ENCODE measurements around the gene ASGR2.

ASGR2 gene

DNA sequence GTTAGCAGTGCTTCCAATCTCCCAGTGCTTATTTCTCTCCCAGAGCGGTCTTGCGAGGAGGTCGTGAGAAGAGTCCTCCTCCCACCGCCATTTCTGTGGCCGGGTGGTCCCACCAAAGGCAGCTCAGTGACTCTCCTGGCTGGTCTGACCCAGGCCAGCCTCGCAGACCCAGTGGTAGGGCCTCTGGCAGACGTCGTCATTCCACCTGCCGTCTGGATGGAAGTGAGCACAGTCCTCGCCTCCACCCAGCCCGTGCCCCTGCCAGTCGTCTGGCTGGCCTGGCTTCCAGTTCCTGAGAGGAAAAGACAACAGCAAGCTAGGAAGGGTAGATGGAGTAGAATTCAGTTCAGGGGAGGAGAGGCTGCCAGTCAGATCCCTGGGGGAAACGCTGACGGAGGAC, 39.7 kb downstream of the ASGR2 start:
- Histone ChIP-seq H3K27me3 (ENCODE audit: insufficient read depth, low read length, poor library complexity) (no peaks in the 10 kb centered on the region), H3K56ac (ENCODE audit: low read length) (no peak overlapping the region), H3K4me3 (ENCODE audit: low read length) (no peak overlapping the region), H3K79me1 (ENCODE audit: low read length) (no peaks in the 10 kb centered on the region), H3K79me2 (ENCODE audit: control insufficient read depth, insufficient read depth, low read length) (no peaks in the 10 kb centered on the region), H3K18ac (ENCODE audit: low read length) (no peak overlapping the region), H2BK5ac (ENCODE audit: low read length) (no peak overlapping the region), H3K23ac (ENCODE audit: low read length) (no peak overlapping the region), H3K4ac (ENCODE audit: low read depth, low read length) (no peak overlapping the region), H3K9ac (ENCODE audit: low read length) (no peak overlapping the region), H2AK5ac (ENCODE audit: low read length) (no peak overlapping the region), H4K8ac (ENCODE audit: low read depth, low read length) (no peak overlapping the region), H3K36me3 (ENCODE audit: control insufficient read depth, insufficient read depth, low read length) (no peaks in the 10 kb centered on the region), H2BK15ac (replicated peaks; ENCODE audit: low read depth) (no peak overlapping the region), H4K5ac (ENCODE audit: low read length) (no peak overlapping the region), H3K4me1 (ENCODE audit: control insufficient read depth, low read depth, low read length) (no peaks in the 10 kb centered on the region), H3K27ac (ENCODE audit: low read depth, low read length) (no peak overlapping the region), H2BK120ac (ENCODE audit: low read depth, low read length) (no peak overlapping the region), H3K4me2 (ENCODE audit: low read length) (no peak overlapping the region)
- no peak for DNase-seq
- no CpG with 5 or more reads among the region's 14 CpGs for WGBS (ENCODE audit: extremely low coverage, insufficient coverage, low lambda C conversion rate)

DNA sequence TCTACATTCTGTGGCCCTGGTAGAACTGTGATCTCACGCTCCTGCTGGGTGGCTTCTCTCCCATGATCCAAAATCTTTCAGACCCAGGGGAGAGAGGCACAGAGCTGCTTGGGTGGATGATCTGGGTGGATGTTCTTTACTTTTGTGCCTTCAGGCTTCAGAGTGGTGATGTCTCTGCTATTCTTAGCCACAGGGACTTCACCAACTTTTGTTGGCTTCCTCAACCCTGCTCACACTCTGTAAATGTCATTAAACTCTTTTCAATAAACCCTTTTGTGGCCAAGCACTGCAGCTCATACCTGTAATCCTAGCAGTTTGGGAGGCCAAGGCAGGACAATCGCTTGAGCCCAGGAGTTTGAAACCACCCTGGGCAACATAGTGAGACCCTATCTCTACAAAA, 42.2 kb downstream of the ASGR2 start:
- Histone ChIP-seq H4K8ac (ENCODE audit: low read depth, low read length) (no peak overlapping the region), H3K27me3 (ENCODE audit: insufficient read depth, low read length, poor library complexity) (no peaks in the 10 kb centered on the region), H3K36me3 (ENCODE audit: control insufficient read depth, insufficient read depth, low read length) (no peaks in the 10 kb centered on the region), H3K27ac (ENCODE audit: low read depth, low read length) (no peak overlapping the region), H3K4me3 (ENCODE audit: low read length) (no peak overlapping the region), H4K5ac (ENCODE audit: low read length) (no peak overlapping the region), H2BK15ac (replicated peaks; ENCODE audit: low read depth) (no peak overlapping the region), H2BK120ac (ENCODE audit: low read depth, low read length) (no peak overlapping the region), H3K79me1 (ENCODE audit: low read length) (no peaks in the 10 kb centered on the region), H3K9ac (ENCODE audit: low read length) (no peak overlapping the region), H3K18ac (ENCODE audit: low read length) (no peak overlapping the region), H3K23ac (ENCODE audit: low read length) (no peak overlapping the region), H2BK5ac (ENCODE audit: low read length) (no peak overlapping the region), H3K4me1 (ENCODE audit: control insufficient read depth, low read depth, low read length) (no peaks in the 10 kb centered on the region), H3K79me2 (ENCODE audit: control insufficient read depth, insufficient read depth, low read length) (no peaks in the 10 kb centered on the region), H3K4ac (ENCODE audit: low read depth, low read length) (no peak overlapping the region), H3K4me2 (ENCODE audit: low read length) (no peak overlapping the region), H3K56ac (ENCODE audit: low read length) (no peak overlapping the region), H2AK5ac (ENCODE audit: low read length) (no peak overlapping the region)
- DNase-seq: no peak
- WGBS (ENCODE audit: extremely low coverage, insufficient coverage, low lambda C conversion rate): no CpG with 5 or more reads among the region's 2 CpGs

DNA sequence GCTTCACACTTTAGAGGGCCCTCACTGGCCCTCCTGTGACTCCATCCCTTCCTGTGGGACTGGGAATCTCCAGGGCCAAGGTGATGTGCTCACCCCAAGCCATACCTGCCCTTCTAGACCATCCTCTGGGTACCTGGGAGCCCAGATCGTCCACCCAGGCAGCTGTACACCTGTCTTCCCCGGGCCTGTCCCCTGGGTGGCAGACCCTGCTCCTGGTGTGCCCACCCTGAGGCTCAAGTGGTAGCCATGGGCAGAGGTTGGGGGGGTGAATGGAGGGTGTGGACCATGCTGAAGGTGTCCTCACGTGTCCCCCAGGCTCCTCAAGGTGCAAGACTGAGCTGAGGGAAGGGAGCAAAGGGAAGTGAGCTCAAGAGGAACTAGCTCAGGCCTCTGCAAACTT, 43.9 kb downstream of the ASGR2 start:
- no peak overlapping the region for H3K27ac ChIP-seq (ENCODE audit: low read depth, low read length)
- H3K79me1 ChIP-seq (ENCODE audit: low read length): no peaks in the 10 kb centered on the region
- H4K8ac ChIP-seq (ENCODE audit: low read depth, low read length): no peak overlapping the region
- no peaks in the 10 kb centered on the region for H3K79me2 ChIP-seq (ENCODE audit: control insufficient read depth, insufficient read depth, low read length)
- no peaks in the 10 kb centered on the region for H3K36me3 ChIP-seq (ENCODE audit: control insufficient read depth, insufficient read depth, low read length)
- H2AK5ac ChIP-seq (ENCODE audit: low read length): no peak overlapping the region
- no peak overlapping the region for H3K4me2 ChIP-seq (ENCODE audit: low read length)
- H3K56ac ChIP-seq (ENCODE audit: low read length): no peak overlapping the region
- no CpG with 5 or more reads among the region's 3 CpGs for WGBS (ENCODE audit: extremely low coverage, insufficient coverage, low lambda C conversion rate)
- H4K5ac ChIP-seq (ENCODE audit: low read length): no peak overlapping the region
- DNase-seq: no peak
- H2BK5ac ChIP-seq (ENCODE audit: low read length): no peak overlapping the region
- no peak overlapping the region for H3K23ac ChIP-seq (ENCODE audit: low read length)
- H2BK15ac ChIP-seq (replicated peaks; ENCODE audit: low read depth): no peak overlapping the region
- no peak overlapping the region for H3K4ac ChIP-seq (ENCODE audit: low read depth, low read length)
- no peak overlapping the region for H3K9ac ChIP-seq (ENCODE audit: low read length)
- no peaks in the 10 kb centered on the region for H3K4me1 ChIP-seq (ENCODE audit: control insufficient read depth, low read depth, low read length)
- no peaks in the 10 kb centered on the region for H3K27me3 ChIP-seq (ENCODE audit: insufficient read depth, low read length, poor library complexity)
- no peak overlapping the region for H3K4me3 ChIP-seq (ENCODE audit: low read length)
- H2BK120ac ChIP-seq (ENCODE audit: low read depth, low read length): no peak overlapping the region
- no peak overlapping the region for H3K18ac ChIP-seq (ENCODE audit: low read length)

GRCh38 chr17:7068268-7068667, 46.4 kb downstream of the ASGR2 start:
- H3K79me1 ChIP-seq (ENCODE audit: low read length): no peaks in the 10 kb centered on the region
- no peak overlapping the region for H3K4ac ChIP-seq (ENCODE audit: low read depth, low read length)
- no peak overlapping the region for H3K56ac ChIP-seq (ENCODE audit: low read length)
- no peak overlapping the region for H3K18ac ChIP-seq (ENCODE audit: low read length)
- H4K8ac ChIP-seq (ENCODE audit: low read depth, low read length): no peak overlapping the region
- no peak overlapping the region for H2BK120ac ChIP-seq (ENCODE audit: low read depth, low read length)
- H2AK5ac ChIP-seq (ENCODE audit: low read length): no peak overlapping the region
- H3K4me1 ChIP-seq (ENCODE audit: control insufficient read depth, low read depth, low read length): no peaks in the 10 kb centered on the region
- no peak overlapping the region for H3K23ac ChIP-seq (ENCODE audit: low read length)
- H2BK15ac ChIP-seq (replicated peaks; ENCODE audit: low read depth): no peak overlapping the region
- no peak overlapping the region for H3K27ac ChIP-seq (ENCODE audit: low read depth, low read length)
- H3K4me3 ChIP-seq (ENCODE audit: low read length): no peak overlapping the region
- H3K9ac ChIP-seq (ENCODE audit: low read length): no peak overlapping the region
- no peak overlapping the region for H3K4me2 ChIP-seq (ENCODE audit: low read length)
- no CpG with 5 or more reads among the region's 1 CpG for WGBS (ENCODE audit: extremely low coverage, insufficient coverage, low lambda C conversion rate)
- H3K79me2 ChIP-seq (ENCODE audit: control insufficient read depth, insufficient read depth, low read length): no peaks in the 10 kb centered on the region
- no peak overlapping the region for H4K5ac ChIP-seq (ENCODE audit: low read length)
- H3K27me3 ChIP-seq (ENCODE audit: insufficient read depth, low read length, poor library complexity): no peaks in the 10 kb centered on the region
- no peaks in the 10 kb centered on the region for H3K36me3 ChIP-seq (ENCODE audit: control insufficient read depth, insufficient read depth, low read length)
- no peak overlapping the region for H2BK5ac ChIP-seq (ENCODE audit: low read length)
- DNase-seq: no peak

DNA sequence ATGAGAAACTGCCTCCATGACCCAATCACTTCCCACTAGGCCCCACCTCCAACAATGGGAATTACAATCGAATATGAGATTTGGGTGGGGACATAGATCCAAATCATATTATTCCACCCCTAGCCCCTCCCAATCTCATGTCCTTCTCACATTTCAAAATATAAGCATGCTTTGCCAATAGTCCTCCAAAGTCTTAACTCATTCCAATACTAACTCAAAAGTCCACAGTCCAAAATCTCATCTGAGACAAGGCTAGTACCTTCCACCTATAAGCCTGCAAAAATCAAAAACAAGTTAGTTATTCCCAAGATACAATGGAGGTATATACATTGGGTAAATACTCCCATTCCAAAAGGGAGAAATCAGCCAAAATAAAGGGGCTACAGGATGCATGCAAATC, 47.4 kb downstream of the ASGR2 start:
- no peak overlapping the region for H4K8ac ChIP-seq (ENCODE audit: low read depth, low read length)
- H3K79me2 ChIP-seq (ENCODE audit: control insufficient read depth, insufficient read depth, low read length): no peaks in the 10 kb centered on the region
- H3K4me3 ChIP-seq (ENCODE audit: low read length): no peak overlapping the region
- H2AK5ac ChIP-seq (ENCODE audit: low read length): no peak overlapping the region
- H3K56ac ChIP-seq (ENCODE audit: low read length): no peak overlapping the region
- no peak overlapping the region for H3K9ac ChIP-seq (ENCODE audit: low read length)
- no peak overlapping the region for H3K23ac ChIP-seq (ENCODE audit: low read length)
- no peaks in the 10 kb centered on the region for H3K79me1 ChIP-seq (ENCODE audit: low read length)
- DNase-seq: no peak
- WGBS (ENCODE audit: extremely low coverage, insufficient coverage, low lambda C conversion rate): no CpG with 5 or more reads among the region's 1 CpG
- H3K18ac ChIP-seq (ENCODE audit: low read length): no peak overlapping the region
- H3K4ac ChIP-seq (ENCODE audit: low read depth, low read length): no peak overlapping the region
- H2BK5ac ChIP-seq (ENCODE audit: low read length): no peak overlapping the region
- no peaks in the 10 kb centered on the region for H3K36me3 ChIP-seq (ENCODE audit: control insufficient read depth, insufficient read depth, low read length)
- no peaks in the 10 kb centered on the region for H3K4me1 ChIP-seq (ENCODE audit: control insufficient read depth, low read depth, low read length)
- no peaks in the 10 kb centered on the region for H3K27me3 ChIP-seq (ENCODE audit: insufficient read depth, low read length, poor library complexity)
- no peak overlapping the region for H4K5ac ChIP-seq (ENCODE audit: low read length)
- H2BK15ac ChIP-seq (replicated peaks; ENCODE audit: low read depth): no peak overlapping the region
- no peak overlapping the region for H2BK120ac ChIP-seq (ENCODE audit: low read depth, low read length)
- no peak overlapping the region for H3K4me2 ChIP-seq (ENCODE audit: low read length)
- H3K27ac ChIP-seq (ENCODE audit: low read depth, low read length): no peak overlapping the region

DNA sequence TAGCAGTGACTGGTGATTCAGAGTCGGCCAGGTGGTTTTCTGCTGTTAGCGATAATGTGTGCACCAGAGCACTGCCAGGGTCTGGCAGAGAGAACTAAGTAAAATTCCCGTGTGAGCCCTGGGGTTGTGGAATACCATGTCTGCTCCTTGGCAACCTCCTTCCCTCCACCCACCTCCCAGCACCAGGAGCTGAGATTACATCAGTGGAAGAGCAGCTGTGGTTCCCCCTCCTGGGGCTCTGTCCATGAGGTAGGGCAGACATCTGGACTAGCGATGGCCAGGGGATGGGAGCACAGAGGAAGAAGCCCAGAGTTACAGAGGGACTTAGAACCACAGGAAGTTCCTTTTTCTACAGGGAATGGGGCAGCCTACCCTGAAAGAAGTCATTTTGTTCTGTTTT, 50.4 kb downstream of the ASGR2 start:
- no peaks in the 10 kb centered on the region for H3K4me1 ChIP-seq (ENCODE audit: control insufficient read depth, low read depth, low read length)
- no peak overlapping the region for H3K18ac ChIP-seq (ENCODE audit: low read length)
- no peaks in the 10 kb centered on the region for H3K79me2 ChIP-seq (ENCODE audit: control insufficient read depth, insufficient read depth, low read length)
- no peak overlapping the region for H4K8ac ChIP-seq (ENCODE audit: low read depth, low read length)
- H2AK5ac ChIP-seq (ENCODE audit: low read length): no peak overlapping the region
- no peak overlapping the region for H3K4me2 ChIP-seq (ENCODE audit: low read length)
- no peak overlapping the region for H3K23ac ChIP-seq (ENCODE audit: low read length)
- H3K4ac ChIP-seq (ENCODE audit: low read depth, low read length): no peak overlapping the region
- H3K56ac ChIP-seq (ENCODE audit: low read length): no peak overlapping the region
- H2BK5ac ChIP-seq (ENCODE audit: low read length): no peak overlapping the region
- no peaks in the 10 kb centered on the region for H3K27me3 ChIP-seq (ENCODE audit: insufficient read depth, low read length, poor library complexity)
- H3K4me3 ChIP-seq (ENCODE audit: low read length): no peak overlapping the region
- WGBS (ENCODE audit: extremely low coverage, insufficient coverage, low lambda C conversion rate): no CpG with 5 or more reads among the region's 4 CpGs
- DNase-seq: peak; percentile 20
- H3K9ac ChIP-seq (ENCODE audit: low read length): no peak overlapping the region
- no peak overlapping the region for H2BK15ac ChIP-seq (replicated peaks; ENCODE audit: low read depth)
- H3K79me1 ChIP-seq (ENCODE audit: low read length): no peaks in the 10 kb centered on the region
- H3K36me3 ChIP-seq (ENCODE audit: control insufficient read depth, insufficient read depth, low read length): no peaks in the 10 kb centered on the region
- no peak overlapping the region for H4K5ac ChIP-seq (ENCODE audit: low read length)
- no peak overlapping the region for H2BK120ac ChIP-seq (ENCODE audit: low read depth, low read length)
- no peak overlapping the region for H3K27ac ChIP-seq (ENCODE audit: low read depth, low read length)
